ENCODE measurements around the gene MANBA.

GRCh38 chr4:102598762-102599374, 161.9 kb downstream of the MANBA start:
- TF ChIP-seq CTCF (IDR thresholded peaks at IDR 0.05) (no peak), POLR2A (IDR thresholded peaks at IDR 0.05) (no peak)
